GM23338 (cell line): ENCODE measurements around the gene IL36RN. TPM values are rescaled to one million over a fixed set of nuclear protein-coding genes. Genes with fewer than 3 reads are reported as not detected.

Experiments used
- ATAC-seq: fragments of 200-7000 bp; cut with Tn5 transposase; 3 replicates; pipeline ENCODE4 v1.9.1; 2020
- DNase-seq: peaks from one replicate; pipeline ENCODE4 v3.0.0-alpha.2; 2015; ENCODE audit warnings: low spot score
- H2AFZ ChIP-seq: fragments of 200-600 bp; sonication (generic); 2 replicates; pipeline ENCODE4 v1.8.0; 2016; ENCODE audit warnings: antibody characterized with exemption, mild to moderate bottlenecking, moderate library complexity
- H3F3A ChIP-seq: fragments of 200-600 bp; sonication (generic); replicated peaks from 2 replicates; pipeline ENCODE4 v1.8.0; 2017; ENCODE audit warnings: antibody characterized with exemption, mixed run types, low read depth
- H3K27ac ChIP-seq: fragments of 200-600 bp; sonication (generic); 2 replicates; pipeline ENCODE4 v1.6.1; 2016; ENCODE audit warnings: low read depth
- H3K27me3 ChIP-seq: fragments of 200-600 bp; sonication (generic); 2 replicates; pipeline ENCODE4 v1.8.0; 2016; ENCODE audit warnings: mild to moderate bottlenecking, mixed run types, moderate library complexity; ENCODE audit not compliant: insufficient read depth
- H3K36me3 ChIP-seq: fragments of 200-600 bp; sonication (generic); 2 replicates; pipeline ENCODE4 v1.8.0; 2016; ENCODE audit warnings: mild to moderate bottlenecking; ENCODE audit not compliant: insufficient read depth
- H3K4me1 ChIP-seq: fragments of 200-600 bp; sonication (generic); 2 replicates; pipeline ENCODE4 v1.8.0; 2016; ENCODE audit warnings: mild to moderate bottlenecking, moderate library complexity; ENCODE audit not compliant: insufficient read depth
- H3K4me2 ChIP-seq: fragments of 200-600 bp; sonication (generic); 2 replicates; pipeline ENCODE4 v1.7.1; 2017; ENCODE audit warnings: mixed run types
- H3K4me3 ChIP-seq: fragments of 200-600 bp; sonication (generic); 2 replicates; pipeline ENCODE4 v1.6.1; 2016; ENCODE audit warnings: mixed run types
- H3K79me2 ChIP-seq: fragments of 200-600 bp; sonication (generic); replicated peaks from 2 replicates; pipeline ENCODE4 v1.8.0; 2017; ENCODE audit warnings: mild to moderate bottlenecking; ENCODE audit not compliant: insufficient read depth
- H3K9me2 ChIP-seq: fragments of 200-600 bp; sonication (generic); 2 replicates; pipeline ENCODE4 v1.8.0; 2017; ENCODE audit not compliant: insufficient read depth
- H4K20me1 ChIP-seq: fragments of 200-600 bp; sonication (generic); replicated peaks from 2 replicates; pipeline ENCODE4 v1.8.0; 2017; ENCODE audit warnings: mild to moderate bottlenecking; ENCODE audit not compliant: insufficient read depth
- H3K27ac Mint-ChIP-seq: 2 replicates; pipeline ENCODE4 v1.8.0; 2020; ENCODE audit warnings: inconsistent platforms, mild to moderate bottlenecking, moderate library complexity, mixed read lengths
- H3K27me3 Mint-ChIP-seq: 3 replicates; pipeline ENCODE4 v1.8.0; 2022; ENCODE audit warnings: low read depth, mild to moderate bottlenecking, moderate library complexity, mixed read lengths, inconsistent platforms; ENCODE audit not compliant: insufficient read depth, poor library complexity
- H3K36me3 Mint-ChIP-seq: 3 replicates; pipeline ENCODE4 v1.8.0; 2021; ENCODE audit warnings: low read depth, mild to moderate bottlenecking, inconsistent platforms, moderate library complexity, mixed read lengths
- H3K4me1 Mint-ChIP-seq: 3 replicates; pipeline ENCODE4 v1.8.0; 2020; ENCODE audit warnings: mild to moderate bottlenecking, inconsistent platforms, mixed read lengths
- H3K4me3 Mint-ChIP-seq: 3 replicates; pipeline ENCODE4 v1.8.0; 2021; ENCODE audit warnings: moderate library complexity, mild to moderate bottlenecking, inconsistent platforms, mixed read lengths
- H3K9me3 Mint-ChIP-seq: 3 replicates; pipeline ENCODE4 v1.8.0; 2020; ENCODE audit warnings: moderate library complexity, mild to moderate bottlenecking, inconsistent platforms, mixed read lengths
- EZH2 ChIP-seq: fragments of 200-600 bp; sonication (generic); IDR thresholded peaks from one replicate; pipeline ENCODE4 v1.8.0; 2017; ENCODE audit warnings: antibody characterized with exemption, mild to moderate bottlenecking, low read depth; ENCODE audit not compliant: unreplicated experiment
- JUNB ChIP-seq: IDR thresholded peaks from one replicate; pipeline ENCODE4 v1.6.1; 2016; ENCODE audit warnings: antibody characterized with exemption; ENCODE audit not compliant: unreplicated experiment
- STAT1 ChIP-seq: IDR thresholded peaks from one replicate; pipeline ENCODE4 v1.6.1; 2016; ENCODE audit warnings: antibody characterized with exemption; ENCODE audit not compliant: unreplicated experiment
- ZNF331 ChIP-seq: fragments of 250-450 bp; sonication (Bioruptor Pico); IDR thresholded peaks from 2 replicates; pipeline ENCODE4 v1.5.0; 2020; ENCODE audit warnings: low read depth, mild to moderate bottlenecking, moderate library complexity
- polyA plus RNA-seq: library from polyadenylated mRNA; unstranded; fragments of >200 nt; fragmentation: Nextera tagmentation; extraction: Ambion mirVana; gene quantifications from 2 replicates; pipeline ENCODE4 v1.2.1, GENCODE V29; 2016
- total RNA-seq: library from RNA; depleted of rRNA; stranded (reverse); fragments of >200 nt; shearing (Covaris generic); gene quantifications from 2 replicates; pipeline ENCODE4 v1.2.3, GENCODE V29; 2014
- TF ChIP-seq, protein P1 (sequence below), 2 experiments: fragments of 200-600 bp in 1 of 2; sonication (generic) in 1 of 2; conservative IDR thresholded peaks; 2 replicates each; pipeline versions ENCODE4 v1.5.1 to v1.6.1; 2016 to 2017; ENCODE audit warnings: antibody characterized with exemption in 2 of 2, low read depth in 2 of 2, mild to moderate bottlenecking in 2 of 2, moderate library complexity in 1 of 2
- TF ChIP-seq, protein P2 (sequence below): IDR thresholded peaks from 2 replicates; pipeline ENCODE4 v1.6.1; 2016; ENCODE audit warnings: antibody characterized with exemption
- TF ChIP-seq, protein P3 (sequence below): IDR thresholded peaks from one replicate; pipeline ENCODE4 v1.6.1; 2018; ENCODE audit warnings: antibody characterized with exemption; ENCODE audit not compliant: unreplicated experiment

Gene IL36RN
- total and polyA plus RNA-seq, 2 experiments from 2014 or later = not detected

DNA sequence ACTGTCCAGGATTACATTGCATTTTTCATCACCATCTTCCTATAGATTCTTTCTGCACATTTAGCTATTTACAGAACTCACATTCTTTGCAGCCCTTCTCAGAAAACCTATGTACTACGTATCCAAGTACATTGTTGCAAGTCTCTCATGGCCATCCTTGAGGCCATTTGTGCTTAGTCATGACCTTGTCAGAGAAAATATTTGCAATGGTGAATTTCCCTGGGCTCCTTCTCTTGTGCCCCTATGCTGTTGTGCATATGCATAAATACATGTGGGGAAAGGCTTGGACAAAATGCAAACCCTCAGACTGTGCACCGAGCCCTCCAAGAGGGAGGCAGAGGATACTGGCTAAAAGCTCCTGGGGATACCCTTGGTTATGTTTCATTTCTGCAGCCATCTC lies 34.2 kb upstream of the IL36RN start:
- peaks cover 3% of the 10 kb centered on the region for H3K27me3 Mint-ChIP-seq
- ATAC-seq = no peak

DNA sequence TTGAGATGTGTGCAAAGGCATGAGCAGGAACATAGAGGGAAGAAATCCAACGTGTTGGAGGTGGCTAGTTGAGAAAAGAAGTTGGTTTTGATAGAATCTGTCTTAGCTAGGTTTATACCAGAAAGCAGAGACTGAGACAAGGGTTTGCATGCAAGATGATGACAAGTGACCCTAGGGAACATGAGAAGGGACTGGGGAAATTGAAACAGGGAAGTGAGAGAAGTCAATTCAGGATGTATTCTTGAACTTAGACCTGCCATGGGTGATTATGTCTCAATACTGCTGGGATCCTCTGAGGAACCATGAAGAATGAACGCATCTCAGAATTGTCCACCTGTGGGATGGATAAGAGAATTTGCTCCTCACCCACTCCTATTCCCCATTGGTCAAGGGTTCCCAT lies 33.3 kb upstream of the IL36RN start:
- H3K4me1 Mint-ChIP-seq = peaks cover 13% of the 10 kb centered on the region; the same call in 2 of the 3 replicates
- Histone ChIP-seq H3K79me2 (no peaks in the 10 kb centered on the region), H3K27me3 (no peaks in the 10 kb centered on the region), H3F3A (no peaks in the 10 kb centered on the region), H3K36me3 (no peaks in the 10 kb centered on the region), H3K9me2 (peaks cover 12% of the 10 kb centered on the region; the same call in 1 of the 2 replicates), H4K20me1 (no peaks in the 10 kb centered on the region), H3K27ac (no peak overlapping the region), H3K4me1 (peaks cover 5% of the 10 kb centered on the region; the same call in 1 of the 2 replicates), H2AFZ (no peak overlapping the region), H3K4me3 (no peak overlapping the region), H3K4me2 (no peak overlapping the region)
- ATAC-seq = no peak
- H3K27ac Mint-ChIP-seq = no peak overlapping the region
- peaks cover 5% of the 10 kb centered on the region for H3K27me3 Mint-ChIP-seq
- DNase-seq = no peak
- no peaks in the 10 kb centered on the region for H3K36me3 Mint-ChIP-seq
- H3K9me3 Mint-ChIP-seq = no peaks in the 10 kb centered on the region; the same call in 2 of the 3 replicates
- no peak overlapping the region for H3K4me3 Mint-ChIP-seq
- TF ChIP-seq, protein P1, sequence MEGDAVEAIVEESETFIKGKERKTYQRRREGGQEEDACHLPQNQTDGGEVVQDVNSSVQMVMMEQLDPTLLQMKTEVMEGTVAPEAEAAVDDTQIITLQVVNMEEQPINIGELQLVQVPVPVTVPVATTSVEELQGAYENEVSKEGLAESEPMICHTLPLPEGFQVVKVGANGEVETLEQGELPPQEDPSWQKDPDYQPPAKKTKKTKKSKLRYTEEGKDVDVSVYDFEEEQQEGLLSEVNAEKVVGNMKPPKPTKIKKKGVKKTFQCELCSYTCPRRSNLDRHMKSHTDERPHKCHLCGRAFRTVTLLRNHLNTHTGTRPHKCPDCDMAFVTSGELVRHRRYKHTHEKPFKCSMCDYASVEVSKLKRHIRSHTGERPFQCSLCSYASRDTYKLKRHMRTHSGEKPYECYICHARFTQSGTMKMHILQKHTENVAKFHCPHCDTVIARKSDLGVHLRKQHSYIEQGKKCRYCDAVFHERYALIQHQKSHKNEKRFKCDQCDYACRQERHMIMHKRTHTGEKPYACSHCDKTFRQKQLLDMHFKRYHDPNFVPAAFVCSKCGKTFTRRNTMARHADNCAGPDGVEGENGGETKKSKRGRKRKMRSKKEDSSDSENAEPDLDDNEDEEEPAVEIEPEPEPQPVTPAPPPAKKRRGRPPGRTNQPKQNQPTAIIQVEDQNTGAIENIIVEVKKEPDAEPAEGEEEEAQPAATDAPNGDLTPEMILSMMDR (conservative IDR thresholded peaks at IDR 0.05; ENCODE audit: low read depth in 2 of 2) = no peak
- TF ChIP-seq JUNB (no peak), ZNF331 (CRISPR knock-in tag) (no peak), STAT1 (no peak)
- TF ChIP-seq, protein P2, sequence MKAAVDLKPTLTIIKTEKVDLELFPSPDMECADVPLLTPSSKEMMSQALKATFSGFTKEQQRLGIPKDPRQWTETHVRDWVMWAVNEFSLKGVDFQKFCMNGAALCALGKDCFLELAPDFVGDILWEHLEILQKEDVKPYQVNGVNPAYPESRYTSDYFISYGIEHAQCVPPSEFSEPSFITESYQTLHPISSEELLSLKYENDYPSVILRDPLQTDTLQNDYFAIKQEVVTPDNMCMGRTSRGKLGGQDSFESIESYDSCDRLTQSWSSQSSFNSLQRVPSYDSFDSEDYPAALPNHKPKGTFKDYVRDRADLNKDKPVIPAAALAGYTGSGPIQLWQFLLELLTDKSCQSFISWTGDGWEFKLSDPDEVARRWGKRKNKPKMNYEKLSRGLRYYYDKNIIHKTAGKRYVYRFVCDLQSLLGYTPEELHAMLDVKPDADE = no peak
- TF ChIP-seq, protein P3, sequence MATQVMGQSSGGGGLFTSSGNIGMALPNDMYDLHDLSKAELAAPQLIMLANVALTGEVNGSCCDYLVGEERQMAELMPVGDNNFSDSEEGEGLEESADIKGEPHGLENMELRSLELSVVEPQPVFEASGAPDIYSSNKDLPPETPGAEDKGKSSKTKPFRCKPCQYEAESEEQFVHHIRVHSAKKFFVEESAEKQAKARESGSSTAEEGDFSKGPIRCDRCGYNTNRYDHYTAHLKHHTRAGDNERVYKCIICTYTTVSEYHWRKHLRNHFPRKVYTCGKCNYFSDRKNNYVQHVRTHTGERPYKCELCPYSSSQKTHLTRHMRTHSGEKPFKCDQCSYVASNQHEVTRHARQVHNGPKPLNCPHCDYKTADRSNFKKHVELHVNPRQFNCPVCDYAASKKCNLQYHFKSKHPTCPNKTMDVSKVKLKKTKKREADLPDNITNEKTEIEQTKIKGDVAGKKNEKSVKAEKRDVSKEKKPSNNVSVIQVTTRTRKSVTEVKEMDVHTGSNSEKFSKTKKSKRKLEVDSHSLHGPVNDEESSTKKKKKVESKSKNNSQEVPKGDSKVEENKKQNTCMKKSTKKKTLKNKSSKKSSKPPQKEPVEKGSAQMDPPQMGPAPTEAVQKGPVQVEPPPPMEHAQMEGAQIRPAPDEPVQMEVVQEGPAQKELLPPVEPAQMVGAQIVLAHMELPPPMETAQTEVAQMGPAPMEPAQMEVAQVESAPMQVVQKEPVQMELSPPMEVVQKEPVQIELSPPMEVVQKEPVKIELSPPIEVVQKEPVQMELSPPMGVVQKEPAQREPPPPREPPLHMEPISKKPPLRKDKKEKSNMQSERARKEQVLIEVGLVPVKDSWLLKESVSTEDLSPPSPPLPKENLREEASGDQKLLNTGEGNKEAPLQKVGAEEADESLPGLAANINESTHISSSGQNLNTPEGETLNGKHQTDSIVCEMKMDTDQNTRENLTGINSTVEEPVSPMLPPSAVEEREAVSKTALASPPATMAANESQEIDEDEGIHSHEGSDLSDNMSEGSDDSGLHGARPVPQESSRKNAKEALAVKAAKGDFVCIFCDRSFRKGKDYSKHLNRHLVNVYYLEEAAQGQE = no peak

More for the DNA sequence above, 34.2 kb upstream of the IL36RN start:
- TF ChIP-seq EZH2 (no peak), ZNF331 (CRISPR knock-in tag) (no peak), JUNB (no peak)
- TF ChIP-seq, protein P2 = no peak
- Mint-ChIP-seq H3K27ac (no peak overlapping the region), H3K4me1 (peaks cover 13% of the 10 kb centered on the region), H3K4me3 (no peak overlapping the region), H3K36me3 (no peaks in the 10 kb centered on the region), H3K9me3 (peaks cover 2% of the 10 kb centered on the region; the same call in 2 of the 3 replicates)
- no peak overlapping the region for H3K27ac ChIP-seq
- peaks cover 5% of the 10 kb centered on the region; the same call in 1 of the 2 replicates for H3K4me1 ChIP-seq
- no peak for DNase-seq
- no peaks in the 10 kb centered on the region for H3K27me3 ChIP-seq
- no peak overlapping the region for H3K4me2 ChIP-seq
- no peaks in the 10 kb centered on the region for H3K79me2 ChIP-seq
- no peaks in the 10 kb centered on the region for H4K20me1 ChIP-seq
- H3K9me2 ChIP-seq = peaks cover 5% of the 10 kb centered on the region; the same call in 1 of the 2 replicates
- H3K4me3 ChIP-seq = no peak overlapping the region
- H2AFZ ChIP-seq = no peak overlapping the region
- H3K36me3 ChIP-seq = no peaks in the 10 kb centered on the region
- no peaks in the 10 kb centered on the region for H3F3A ChIP-seq
